ENCODE measurements around the gene USE1.

DNA sequence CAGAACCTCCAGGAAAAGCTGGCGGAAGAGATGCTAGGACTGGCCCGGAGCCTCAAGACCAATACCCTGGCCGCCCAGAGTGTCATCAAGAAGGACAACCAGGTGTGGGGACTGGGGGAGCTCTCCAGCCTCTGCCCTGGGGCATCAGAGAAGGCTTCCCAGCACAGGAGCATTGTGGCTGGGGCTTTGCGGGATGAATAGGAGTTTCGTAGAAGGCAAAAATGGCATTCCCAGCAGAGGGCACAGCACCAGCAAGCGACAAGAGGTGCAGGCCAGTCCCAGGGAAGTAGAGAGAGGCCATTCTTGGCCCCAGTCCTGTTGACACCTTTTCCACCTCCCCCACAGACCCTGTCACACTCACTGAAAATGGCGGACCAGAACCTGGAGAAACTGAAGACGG, 4.1 kb downstream of the USE1 start:
- TF ChIP-seq, protein P1, sequence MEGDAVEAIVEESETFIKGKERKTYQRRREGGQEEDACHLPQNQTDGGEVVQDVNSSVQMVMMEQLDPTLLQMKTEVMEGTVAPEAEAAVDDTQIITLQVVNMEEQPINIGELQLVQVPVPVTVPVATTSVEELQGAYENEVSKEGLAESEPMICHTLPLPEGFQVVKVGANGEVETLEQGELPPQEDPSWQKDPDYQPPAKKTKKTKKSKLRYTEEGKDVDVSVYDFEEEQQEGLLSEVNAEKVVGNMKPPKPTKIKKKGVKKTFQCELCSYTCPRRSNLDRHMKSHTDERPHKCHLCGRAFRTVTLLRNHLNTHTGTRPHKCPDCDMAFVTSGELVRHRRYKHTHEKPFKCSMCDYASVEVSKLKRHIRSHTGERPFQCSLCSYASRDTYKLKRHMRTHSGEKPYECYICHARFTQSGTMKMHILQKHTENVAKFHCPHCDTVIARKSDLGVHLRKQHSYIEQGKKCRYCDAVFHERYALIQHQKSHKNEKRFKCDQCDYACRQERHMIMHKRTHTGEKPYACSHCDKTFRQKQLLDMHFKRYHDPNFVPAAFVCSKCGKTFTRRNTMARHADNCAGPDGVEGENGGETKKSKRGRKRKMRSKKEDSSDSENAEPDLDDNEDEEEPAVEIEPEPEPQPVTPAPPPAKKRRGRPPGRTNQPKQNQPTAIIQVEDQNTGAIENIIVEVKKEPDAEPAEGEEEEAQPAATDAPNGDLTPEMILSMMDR (IDR thresholded peaks at IDR 0.05; ENCODE audit: insufficient read depth, low read length, poor library complexity, severe bottlenecking), result no peak
- TF ChIP-seq EZH2phosphoT487 (conservative IDR thresholded peaks at IDR 0.05; ENCODE audit: low read length), result no peak
